Type B pancreatic cell (in vitro differentiated cells): ENCODE data around the gene MMP12. TPM values are rescaled to one million over a fixed set of nuclear protein-coding genes. Genes with fewer than 3 reads are reported as not detected.

Experiments used
- DNase-seq: peaks from one replicate; pipeline ENCODE4 v3.0.0; 2021; ENCODE audit warnings: mixed read lengths; ENCODE audit not compliant: unreplicated experiment; ENCODE audit errors: extremely low spot score
- H3K27ac Mint-ChIP-seq: 2 replicates; pipeline ENCODE4 v1.8.0; 2021; ENCODE audit warnings: mild to moderate bottlenecking, mixed read lengths
- H3K27me3 Mint-ChIP-seq: 2 replicates; pipeline ENCODE4 v1.8.0; 2021; ENCODE audit warnings: mixed read lengths
- H3K36me3 Mint-ChIP-seq: 2 replicates; pipeline ENCODE4 v1.8.0; 2021; ENCODE audit warnings: mixed read lengths
- H3K4me1 Mint-ChIP-seq: one replicate; pipeline ENCODE4 v1.8.0; 2021; ENCODE audit warnings: mixed read lengths; ENCODE audit not compliant: unreplicated experiment
- H3K4me3 Mint-ChIP-seq: 2 replicates; pipeline ENCODE4 v1.8.0; 2021; ENCODE audit warnings: mild to moderate bottlenecking, mixed read lengths
- H3K9me3 Mint-ChIP-seq: 2 replicates; pipeline ENCODE4 v1.8.0; 2021; ENCODE audit warnings: mixed read lengths
- CTCF ChIP-seq: fragments of 200-600 bp; sonication (generic); conservative IDR thresholded peaks from 2 replicates; pipeline ENCODE4 v1.5.0; 2021; ENCODE audit warnings: antibody characterized with exemption, mild to moderate bottlenecking
- total RNA-seq: library from RNA; stranded (reverse); gene quantifications from 2 replicates; pipeline ENCODE4 v1.2.1, GENCODE V29; 2021; ENCODE audit warnings: low replicate concordance

Gene MMP12
- total RNA-seq, 1 donor from 2014 or later = 0.27 TPM

DNA sequence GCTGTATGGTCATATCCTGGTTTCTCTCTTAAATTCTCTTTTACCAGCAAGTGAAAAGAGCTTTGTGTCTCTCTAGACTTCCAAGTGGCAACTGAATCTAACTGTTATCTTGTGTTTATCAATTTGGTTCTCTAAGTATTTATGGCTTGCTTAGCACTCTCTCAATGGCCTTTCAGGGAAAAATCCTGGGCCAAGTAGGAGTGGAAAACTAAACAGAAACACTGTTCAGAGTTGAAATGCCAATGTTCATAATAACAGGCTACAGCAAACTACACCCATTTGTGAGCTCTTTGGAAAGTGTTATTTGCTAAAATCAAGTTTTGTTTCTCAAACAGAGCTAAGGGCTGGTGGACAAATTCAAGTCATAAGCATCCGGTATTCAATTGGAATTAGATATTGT, 10.1 kb downstream of the MMP12 start:
- H3K4me3 Mint-ChIP-seq = no peak overlapping the region
- H3K4me1 Mint-ChIP-seq = no peaks in the 10 kb centered on the region
- H3K27me3 Mint-ChIP-seq = no peaks in the 10 kb centered on the region
- TF ChIP-seq CTCF = no peak
- H3K36me3 Mint-ChIP-seq = no peaks in the 10 kb centered on the region
- H3K27ac Mint-ChIP-seq = no peak overlapping the region
- DNase-seq = no peak
- no peaks in the 10 kb centered on the region for H3K9me3 Mint-ChIP-seq

GRCh38 chr11:102853956-102854355, 20.8 kb downstream of the MMP12 start:
- no peak for TF ChIP-seq CTCF
- Mint-ChIP-seq H3K36me3 (no peaks in the 10 kb centered on the region), H3K4me3 (no peak overlapping the region), H3K4me1 (no peaks in the 10 kb centered on the region), H3K27me3 (no peaks in the 10 kb centered on the region), H3K27ac (no peak overlapping the region), H3K9me3 (no peaks in the 10 kb centered on the region)
- no peak for DNase-seq

DNA sequence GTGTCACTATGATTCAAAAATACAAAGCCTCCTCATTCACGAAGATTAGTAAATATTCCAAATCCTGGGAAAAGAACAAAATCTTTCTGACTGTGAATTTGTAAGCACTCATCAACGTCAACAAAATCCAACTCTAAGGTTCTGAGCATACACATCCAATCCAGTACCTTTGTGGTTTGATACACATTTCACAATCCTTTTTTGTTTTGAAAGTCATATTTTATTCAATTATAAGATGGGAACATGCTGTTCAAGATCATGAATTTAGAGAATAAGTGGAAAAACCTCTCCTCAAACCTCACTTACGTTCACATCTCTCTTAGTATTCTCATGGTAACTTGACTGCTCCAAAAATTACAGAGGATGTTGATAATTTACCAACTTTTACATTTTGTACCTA, 21.7 kb downstream of the MMP12 start:
- TF ChIP-seq CTCF = no peak
- H3K27me3 Mint-ChIP-seq = no peaks in the 10 kb centered on the region
- no peaks in the 10 kb centered on the region for H3K9me3 Mint-ChIP-seq
- H3K4me3 Mint-ChIP-seq = no peak overlapping the region
- H3K4me1 Mint-ChIP-seq = no peaks in the 10 kb centered on the region
- no peak for DNase-seq
- H3K27ac Mint-ChIP-seq = no peak overlapping the region
- no peaks in the 10 kb centered on the region for H3K36me3 Mint-ChIP-seq

DNA sequence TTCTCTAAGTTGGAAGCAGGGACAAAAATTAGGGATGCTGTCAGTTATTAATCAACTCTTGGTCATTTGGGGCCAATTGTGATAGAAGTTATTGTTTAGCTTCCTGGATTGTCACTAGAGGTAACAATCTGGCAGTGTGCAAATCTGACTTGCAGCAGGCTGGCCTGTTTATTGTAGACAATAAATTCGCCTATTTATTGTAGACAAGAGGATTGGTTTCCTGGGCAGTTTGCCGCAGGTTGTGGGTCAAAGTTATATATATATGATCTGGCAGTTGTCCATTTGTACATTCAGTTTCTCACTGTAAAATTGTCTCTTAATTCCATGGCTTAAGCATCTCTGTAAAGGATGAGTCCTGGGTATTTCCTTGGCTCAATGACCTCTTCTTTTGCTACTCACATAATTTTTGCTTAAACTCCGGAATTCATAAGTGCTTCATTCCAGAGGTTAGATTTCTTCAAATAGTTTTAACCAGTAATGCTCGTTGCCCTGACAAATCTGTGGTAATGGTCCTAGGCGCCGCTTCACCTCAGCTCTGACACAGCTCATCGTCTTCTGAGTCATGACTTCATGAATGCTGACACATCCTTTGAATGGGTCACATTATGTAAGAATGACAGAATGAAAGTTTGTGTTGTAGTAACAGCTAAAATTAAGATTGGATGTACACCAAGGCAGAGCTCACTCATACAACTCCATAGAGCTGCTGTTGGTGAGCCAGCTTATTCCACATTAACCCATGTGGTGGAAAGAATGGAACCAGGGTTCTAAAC, 23.6 kb downstream of the MMP12 start:
- DNase-seq = no peak
- TF ChIP-seq CTCF = no peak
- H3K36me3 Mint-ChIP-seq = no peaks in the 10 kb centered on the region
- H3K9me3 Mint-ChIP-seq = no peaks in the 10 kb centered on the region
- no peak overlapping the region for H3K27ac Mint-ChIP-seq
- H3K4me3 Mint-ChIP-seq = no peak overlapping the region
- H3K4me1 Mint-ChIP-seq = no peaks in the 10 kb centered on the region
- H3K27me3 Mint-ChIP-seq = no peaks in the 10 kb centered on the region

DNA sequence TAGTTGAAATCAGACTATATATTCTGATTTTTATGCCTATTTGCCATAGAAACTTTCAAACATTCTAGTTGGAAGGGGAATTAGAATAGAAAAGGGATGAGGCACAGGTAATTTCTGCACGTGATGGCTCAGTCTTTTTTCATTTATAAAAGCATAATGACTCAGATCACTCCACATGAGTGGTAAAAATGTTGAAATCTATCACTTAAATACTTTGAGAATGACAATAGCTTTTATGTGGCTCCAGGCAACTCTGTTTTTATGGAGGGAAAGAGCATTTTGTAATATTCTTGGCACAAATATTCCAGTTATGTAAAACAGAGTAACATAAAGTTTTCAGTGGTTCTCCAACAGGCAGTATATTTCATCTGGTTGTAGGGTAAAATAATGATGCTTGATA, 25.5 kb downstream of the MMP12 start:
- no peaks in the 10 kb centered on the region for H3K9me3 Mint-ChIP-seq
- H3K27me3 Mint-ChIP-seq = no peaks in the 10 kb centered on the region
- H3K27ac Mint-ChIP-seq = no peak overlapping the region
- H3K4me3 Mint-ChIP-seq = no peak overlapping the region
- no peak for TF ChIP-seq CTCF
- no peak for DNase-seq
- H3K36me3 Mint-ChIP-seq = no peaks in the 10 kb centered on the region
- H3K4me1 Mint-ChIP-seq = no peaks in the 10 kb centered on the region
